ENCODE measurements around the gene FAM169A. TPM values are rescaled to one million over a fixed set of nuclear protein-coding genes. Genes with fewer than 3 reads are reported as not detected.
"Not testable (repeated sequence)": the region's sequence is repeated elsewhere in the genome, so short reads cannot be mapped to it uniquely, and the experiment has no call there.

Gene FAM169A
- total RNA-seq, 6 experiments from 2014 or later = 0.02 to 0.07 TPM; not detected in 4

DNA sequence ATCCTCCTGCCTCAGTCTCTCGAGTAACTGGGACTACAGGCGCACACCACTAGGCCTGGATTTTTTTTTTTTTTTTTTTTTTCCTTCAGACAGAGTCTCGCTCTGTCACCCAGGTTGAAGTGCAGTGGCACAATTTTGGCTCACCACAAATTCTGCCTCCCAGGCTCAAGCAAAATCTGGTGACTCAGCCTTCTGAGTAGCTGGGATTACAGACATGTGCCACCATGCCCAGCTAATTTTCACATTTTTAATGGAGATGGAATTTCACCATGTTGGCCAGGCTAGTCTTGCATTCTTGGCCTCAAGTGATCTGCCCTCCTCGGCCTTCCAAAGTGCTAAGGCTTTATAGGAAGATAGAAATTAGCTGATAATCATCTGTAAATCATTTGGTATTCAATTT is 55.3 kb downstream of the FAM169A start:
- DNase-seq = no peak
- TF ChIP-seq, protein P1, sequence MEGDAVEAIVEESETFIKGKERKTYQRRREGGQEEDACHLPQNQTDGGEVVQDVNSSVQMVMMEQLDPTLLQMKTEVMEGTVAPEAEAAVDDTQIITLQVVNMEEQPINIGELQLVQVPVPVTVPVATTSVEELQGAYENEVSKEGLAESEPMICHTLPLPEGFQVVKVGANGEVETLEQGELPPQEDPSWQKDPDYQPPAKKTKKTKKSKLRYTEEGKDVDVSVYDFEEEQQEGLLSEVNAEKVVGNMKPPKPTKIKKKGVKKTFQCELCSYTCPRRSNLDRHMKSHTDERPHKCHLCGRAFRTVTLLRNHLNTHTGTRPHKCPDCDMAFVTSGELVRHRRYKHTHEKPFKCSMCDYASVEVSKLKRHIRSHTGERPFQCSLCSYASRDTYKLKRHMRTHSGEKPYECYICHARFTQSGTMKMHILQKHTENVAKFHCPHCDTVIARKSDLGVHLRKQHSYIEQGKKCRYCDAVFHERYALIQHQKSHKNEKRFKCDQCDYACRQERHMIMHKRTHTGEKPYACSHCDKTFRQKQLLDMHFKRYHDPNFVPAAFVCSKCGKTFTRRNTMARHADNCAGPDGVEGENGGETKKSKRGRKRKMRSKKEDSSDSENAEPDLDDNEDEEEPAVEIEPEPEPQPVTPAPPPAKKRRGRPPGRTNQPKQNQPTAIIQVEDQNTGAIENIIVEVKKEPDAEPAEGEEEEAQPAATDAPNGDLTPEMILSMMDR (IDR thresholded peaks at IDR 0.05) = no peak
- Mint-ChIP-seq H3K27ac (no peak overlapping the region), H3K27me3 (ENCODE audit: insufficient read depth) (peaks cover 15% of the 10 kb centered on the region), H3K36me3 (ENCODE audit: low read depth) (no peaks in the 10 kb centered on the region), H3K4me3 (no peak overlapping the region), H3K4me1 (ENCODE audit: low read depth) (no peaks in the 10 kb centered on the region), H3K9me3 (no peaks in the 10 kb centered on the region)

- Mint-ChIP-seq H3K4me3 (no peak overlapping the region), H3K9me3 (no peaks in the 10 kb centered on the region), H3K4me1 (ENCODE audit: low read depth) (peaks cover 5% of the 10 kb centered on the region; the same call in 1 of the 2 replicates), H3K36me3 (ENCODE audit: low read depth) (no peaks in the 10 kb centered on the region), H3K27ac (no peak overlapping the region), H3K27me3 (ENCODE audit: insufficient read depth) (peaks cover 3% of the 10 kb centered on the region)
- TF ChIP-seq, protein P1 (IDR thresholded peaks at IDR 0.05) = no peak
- no peak for DNase-seq
Observed at GRCh38 chr5:74801941-74802340, 64.2 kb downstream of the FAM169A start.

- TF ChIP-seq, protein P1 (IDR thresholded peaks at IDR 0.05) = no peak
- Mint-ChIP-seq H3K4me3 (no peak overlapping the region), H3K27ac (no peak overlapping the region), H3K9me3 (no peaks in the 10 kb centered on the region), H3K4me1 (ENCODE audit: low read depth) (peaks cover 5% of the 10 kb centered on the region; the same call in 1 of the 2 replicates), H3K36me3 (ENCODE audit: low read depth) (no peaks in the 10 kb centered on the region), H3K27me3 (ENCODE audit: insufficient read depth) (peaks cover 3% of the 10 kb centered on the region)
- DNase-seq = no peak
Observed at GRCh38 chr5:74801197-74801596, 65.0 kb downstream of the FAM169A start.

GRCh38 chr5:74798977-74799911 is 66.9 kb downstream of the FAM169A start:
- H3K4me3 Mint-ChIP-seq = no peak overlapping the region; the same call in 1 of the 2 replicates
- H3K36me3 Mint-ChIP-seq (ENCODE audit: low read depth) = no peaks in the 10 kb centered on the region
- no peaks in the 10 kb centered on the region for H3K9me3 Mint-ChIP-seq
- peaks cover 3% of the 10 kb centered on the region for H3K27me3 Mint-ChIP-seq (ENCODE audit: insufficient read depth)
- H3K4me1 Mint-ChIP-seq (ENCODE audit: low read depth) = peaks cover 5% of the 10 kb centered on the region; the same call in 1 of the 2 replicates
- DNase-seq = peak; percentile 3
- TF ChIP-seq, protein P1 (IDR thresholded peaks at IDR 0.05) = no peak
- H3K27ac Mint-ChIP-seq = no peak overlapping the region

GRCh38 chr5:74791669-74792068 is 74.5 kb downstream of the FAM169A start:
- not testable (repeated sequence) for H3K36me3 Mint-ChIP-seq (ENCODE audit: low read depth)

DNA sequence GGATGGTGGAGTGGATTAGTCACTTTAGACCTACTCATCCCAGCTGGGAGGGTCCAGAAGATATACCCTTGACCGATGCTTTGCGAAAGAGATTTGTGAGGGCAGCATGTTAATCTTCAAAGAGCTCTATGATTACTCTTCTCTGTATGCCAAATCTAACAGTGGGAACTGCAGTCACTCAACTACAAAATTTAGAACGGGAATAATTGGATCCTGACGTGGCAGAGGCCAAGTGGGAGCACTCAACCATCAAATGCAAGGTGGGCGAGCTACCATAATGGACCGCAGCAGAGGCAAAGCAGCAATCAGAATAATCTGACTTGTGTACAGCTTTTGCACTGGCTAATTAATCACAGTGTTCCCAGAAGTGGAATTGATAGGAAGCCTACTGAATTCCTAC is 78.8 kb downstream of the FAM169A start:
- no peak for DNase-seq
- peaks cover 8% of the 10 kb centered on the region; the same call in 1 of the 2 replicates for H3K36me3 Mint-ChIP-seq (ENCODE audit: low read depth)
- H3K4me3 Mint-ChIP-seq = no peak overlapping the region
- TF ChIP-seq, protein P1 (IDR thresholded peaks at IDR 0.05) = no peak
- H3K27ac Mint-ChIP-seq = no peak overlapping the region
- peaks cover 9% of the 10 kb centered on the region for H3K9me3 Mint-ChIP-seq
- peaks cover 4% of the 10 kb centered on the region; the same call in 1 of the 2 replicates for H3K27me3 Mint-ChIP-seq (ENCODE audit: insufficient read depth)
- no peaks in the 10 kb centered on the region for H3K4me1 Mint-ChIP-seq (ENCODE audit: low read depth)

More at GRCh38 chr5:74791669-74792068, 74.5 kb downstream of the FAM169A start:
- not testable (repeated sequence) for H3K27ac Mint-ChIP-seq; DNase-seq; H3K27me3 Mint-ChIP-seq (ENCODE audit: insufficient read depth); H3K4me1 Mint-ChIP-seq (ENCODE audit: low read depth); H3K9me3 Mint-ChIP-seq; H3K4me3 Mint-ChIP-seq
